ENCODE results near the gene AGT. TPM values are rescaled to one million over a fixed set of nuclear protein-coding genes. Genes with fewer than 3 reads are reported as not detected.

Gene AGT
- total and polyA plus RNA-seq, 2 donors from 2014 or later = 30.1 to 65.1 TPM

DNA sequence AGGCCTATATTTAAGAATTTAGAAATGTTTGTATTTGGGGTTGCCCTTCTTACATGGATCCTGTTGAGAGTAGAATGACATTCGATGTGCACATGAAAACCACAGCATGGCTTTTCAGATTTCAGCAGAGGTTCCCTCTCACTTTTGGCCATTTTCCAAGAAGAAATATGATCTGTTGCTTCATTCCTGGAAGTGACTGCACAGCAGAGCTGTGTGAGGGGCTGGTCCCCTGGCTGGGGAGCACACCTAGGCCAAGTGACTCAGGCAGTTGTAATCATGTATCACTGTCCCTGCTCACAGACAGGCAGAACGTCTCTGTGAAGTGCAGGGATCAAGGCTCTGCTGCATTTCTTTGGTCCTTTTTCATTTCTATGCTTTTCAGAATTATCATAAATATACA is 32.3 kb downstream of the AGT start:
- H3K27ac ChIP-seq (ENCODE audit: low read depth in 2 of 2, low read length in 2 of 2) = no peak overlapping the region
- no peak for FAIRE-seq
- H3K9me3 ChIP-seq (ENCODE audit: control insufficient read depth in 2 of 3, insufficient read depth in 1 of 3, low read length in 3 of 3) = no peaks in the 10 kb centered on the region
- intact Hi-C loops (cut with DNase I) = no loop called here
- H3K4me1 ChIP-seq (ENCODE audit: control insufficient read depth in 2 of 3, insufficient read depth in 2 of 3, low read depth in 1 of 3, low read length in 3 of 3) = no peaks in the 10 kb centered on the region
- peak in 2 of 5 donors; percentile 57 to 63 for DNase-seq
- H3K36me3 ChIP-seq (ENCODE audit: control insufficient read depth in 2 of 3, insufficient read depth in 3 of 3, low read length in 3 of 3) = peaks cover 5 to 52% (median 22%) of the 10 kb centered on the region in 3 donors
- no peak overlapping the region for H3K9ac ChIP-seq (ENCODE audit: low read length in 3 of 3)
- TF ChIP-seq, protein P1, sequence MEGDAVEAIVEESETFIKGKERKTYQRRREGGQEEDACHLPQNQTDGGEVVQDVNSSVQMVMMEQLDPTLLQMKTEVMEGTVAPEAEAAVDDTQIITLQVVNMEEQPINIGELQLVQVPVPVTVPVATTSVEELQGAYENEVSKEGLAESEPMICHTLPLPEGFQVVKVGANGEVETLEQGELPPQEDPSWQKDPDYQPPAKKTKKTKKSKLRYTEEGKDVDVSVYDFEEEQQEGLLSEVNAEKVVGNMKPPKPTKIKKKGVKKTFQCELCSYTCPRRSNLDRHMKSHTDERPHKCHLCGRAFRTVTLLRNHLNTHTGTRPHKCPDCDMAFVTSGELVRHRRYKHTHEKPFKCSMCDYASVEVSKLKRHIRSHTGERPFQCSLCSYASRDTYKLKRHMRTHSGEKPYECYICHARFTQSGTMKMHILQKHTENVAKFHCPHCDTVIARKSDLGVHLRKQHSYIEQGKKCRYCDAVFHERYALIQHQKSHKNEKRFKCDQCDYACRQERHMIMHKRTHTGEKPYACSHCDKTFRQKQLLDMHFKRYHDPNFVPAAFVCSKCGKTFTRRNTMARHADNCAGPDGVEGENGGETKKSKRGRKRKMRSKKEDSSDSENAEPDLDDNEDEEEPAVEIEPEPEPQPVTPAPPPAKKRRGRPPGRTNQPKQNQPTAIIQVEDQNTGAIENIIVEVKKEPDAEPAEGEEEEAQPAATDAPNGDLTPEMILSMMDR (IDR thresholded peaks at IDR 0.05; ENCODE audit: borderline replicate concordance, extremely low read depth, insufficient read depth) = no peak
- H3K27me3 ChIP-seq (ENCODE audit: control insufficient read depth, insufficient read depth, low read length) = no peaks in the 10 kb centered on the region
- H3K4me3 ChIP-seq (ENCODE audit: low read length in 3 of 3) = no peak overlapping the region

DNA sequence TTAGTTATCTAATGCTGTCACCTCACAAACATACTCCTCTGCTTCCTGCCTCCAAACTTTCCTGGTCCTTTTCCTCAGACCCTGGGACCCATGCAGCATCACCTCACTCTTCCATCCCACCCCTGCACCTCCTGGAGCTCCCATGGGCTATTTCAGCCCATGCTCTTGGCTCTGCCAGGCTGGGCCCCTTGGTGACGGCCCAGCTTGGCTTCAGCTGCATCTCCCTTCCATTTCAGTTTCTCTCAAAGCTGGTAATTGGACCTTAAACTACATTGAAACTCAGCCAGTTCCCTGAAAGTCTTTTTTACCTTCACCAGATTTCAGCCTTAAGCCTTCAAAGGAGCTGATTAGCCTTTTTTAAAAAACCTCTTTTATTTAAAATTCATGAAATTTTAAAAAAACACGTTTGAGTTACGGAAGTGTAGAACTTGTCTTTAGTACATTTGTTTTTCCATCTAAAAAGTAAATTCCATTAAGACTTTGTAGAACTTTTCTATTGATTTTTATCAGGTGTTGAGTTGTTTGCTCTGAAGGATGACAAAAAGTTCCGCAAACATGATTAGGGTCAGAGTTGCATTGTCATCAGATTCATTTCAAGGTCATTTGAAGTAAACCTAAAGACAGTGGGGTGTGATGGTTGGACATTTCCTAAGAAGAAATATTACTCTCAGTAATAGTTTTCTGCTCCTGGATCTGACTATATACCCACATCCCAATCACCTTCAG is 33.5 kb downstream of the AGT start:
- FAIRE-seq = no peak

DNA sequence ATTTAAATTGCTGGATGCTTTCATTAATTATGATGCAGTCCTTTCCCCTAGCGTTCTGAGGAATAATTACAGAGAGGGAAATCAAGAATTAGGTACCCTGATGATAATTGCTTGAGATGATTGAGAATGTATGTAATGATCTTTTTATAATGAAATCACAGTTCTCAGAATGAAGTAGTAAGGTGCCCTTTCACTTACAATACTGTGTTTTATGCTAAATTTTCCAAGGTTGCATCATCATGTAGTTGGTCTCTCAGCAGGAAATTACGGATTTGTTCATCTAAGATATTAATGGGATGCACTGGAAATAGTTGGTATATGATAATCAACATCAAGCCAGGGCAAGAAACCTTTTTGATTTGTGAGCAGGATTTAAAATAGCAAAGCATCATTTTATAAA is 34.1 kb downstream of the AGT start:
- no peaks in the 10 kb centered on the region for H3K4me1 ChIP-seq (ENCODE audit: control insufficient read depth in 2 of 3, insufficient read depth in 2 of 3, low read depth in 1 of 3, low read length in 3 of 3)
- H3K9me3 ChIP-seq (ENCODE audit: control insufficient read depth in 2 of 3, insufficient read depth in 1 of 3, low read length in 3 of 3) = no peaks in the 10 kb centered on the region
- H3K36me3 ChIP-seq (ENCODE audit: control insufficient read depth in 2 of 3, insufficient read depth in 3 of 3, low read length in 3 of 3) = peaks cover 3 to 40% (median 9%) of the 10 kb centered on the region in 3 donors
- no peak overlapping the region for H3K4me3 ChIP-seq (ENCODE audit: low read length in 3 of 3)
- intact Hi-C loops (cut with DNase I) = no loop called here
- H3K27me3 ChIP-seq (ENCODE audit: control insufficient read depth, insufficient read depth, low read length) = no peaks in the 10 kb centered on the region
- TF ChIP-seq, protein P1 (IDR thresholded peaks at IDR 0.05; ENCODE audit: borderline replicate concordance, extremely low read depth, insufficient read depth) = no peak
- no peak overlapping the region for H3K9ac ChIP-seq (ENCODE audit: low read length in 3 of 3)
- DNase-seq = no peak
- no peak overlapping the region for H3K27ac ChIP-seq (ENCODE audit: low read depth in 2 of 2, low read length in 2 of 2)
- no peak for FAIRE-seq

More for the DNA sequence above, 33.5 kb downstream of the AGT start:
- Histone ChIP-seq H3K27ac (ENCODE audit: low read depth in 2 of 2, low read length in 2 of 2) (no peak overlapping the region), H3K36me3 (ENCODE audit: control insufficient read depth in 2 of 3, insufficient read depth in 3 of 3, low read length in 3 of 3) (peaks cover 5 to 45% (median 14%) of the 10 kb centered on the region in 3 donors), H3K9ac (ENCODE audit: low read length in 3 of 3) (no peak overlapping the region), H3K27me3 (ENCODE audit: control insufficient read depth, insufficient read depth, low read length) (no peaks in the 10 kb centered on the region), H3K4me3 (ENCODE audit: low read length in 3 of 3) (no peak overlapping the region), H3K9me3 (ENCODE audit: control insufficient read depth in 2 of 3, insufficient read depth in 1 of 3, low read length in 3 of 3) (no peaks in the 10 kb centered on the region), H3K4me1 (ENCODE audit: control insufficient read depth in 2 of 3, insufficient read depth in 2 of 3, low read depth in 1 of 3, low read length in 3 of 3) (no peaks in the 10 kb centered on the region)
- intact Hi-C loops (cut with DNase I) = no loop called here
- DNase-seq = no peak
- TF ChIP-seq, protein P1 (IDR thresholded peaks at IDR 0.05; ENCODE audit: borderline replicate concordance, extremely low read depth, insufficient read depth) = no peak
